Measurements from ENCODE around the gene UGT2A1. TPM values are rescaled to one million over a fixed set of nuclear protein-coding genes. Genes with fewer than 3 reads are reported as not detected.

The UGT2A1 gene
- total RNA-seq, 1 experiment from 2014 or later, result not detected

DNA sequence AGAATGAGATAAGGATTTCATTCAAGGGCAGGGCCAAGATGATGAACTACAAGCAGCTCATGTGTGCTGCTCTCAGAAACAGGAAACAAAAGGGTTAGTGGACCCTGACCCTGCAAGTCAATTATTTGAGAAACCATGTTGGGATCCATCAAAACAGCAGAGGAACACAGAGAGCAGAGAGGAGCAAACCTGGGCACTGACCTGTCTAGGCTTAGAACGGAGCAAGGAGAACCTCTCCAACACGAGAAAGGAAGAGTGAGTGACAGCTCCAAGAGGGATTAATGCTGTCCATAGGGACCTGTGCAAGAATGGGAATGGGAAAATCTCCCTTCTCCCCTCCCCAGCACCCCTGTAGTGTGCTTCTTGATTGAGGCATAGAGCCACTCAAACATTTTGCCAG lies 103.4 kb downstream of the UGT2A1 start:
- H3K9me3 ChIP-seq (ENCODE audit: control insufficient read depth in 1 of 2, insufficient read depth in 1 of 2, low read depth in 1 of 2, low read length in 2 of 2), result no peaks in the 10 kb centered on the region
- no peak overlapping the region for H3K4me2 ChIP-seq (ENCODE audit: low read length)
- H3K79me2 ChIP-seq (ENCODE audit: insufficient read depth, low read length), result no peaks in the 10 kb centered on the region
- TF ChIP-seq, protein P1, sequence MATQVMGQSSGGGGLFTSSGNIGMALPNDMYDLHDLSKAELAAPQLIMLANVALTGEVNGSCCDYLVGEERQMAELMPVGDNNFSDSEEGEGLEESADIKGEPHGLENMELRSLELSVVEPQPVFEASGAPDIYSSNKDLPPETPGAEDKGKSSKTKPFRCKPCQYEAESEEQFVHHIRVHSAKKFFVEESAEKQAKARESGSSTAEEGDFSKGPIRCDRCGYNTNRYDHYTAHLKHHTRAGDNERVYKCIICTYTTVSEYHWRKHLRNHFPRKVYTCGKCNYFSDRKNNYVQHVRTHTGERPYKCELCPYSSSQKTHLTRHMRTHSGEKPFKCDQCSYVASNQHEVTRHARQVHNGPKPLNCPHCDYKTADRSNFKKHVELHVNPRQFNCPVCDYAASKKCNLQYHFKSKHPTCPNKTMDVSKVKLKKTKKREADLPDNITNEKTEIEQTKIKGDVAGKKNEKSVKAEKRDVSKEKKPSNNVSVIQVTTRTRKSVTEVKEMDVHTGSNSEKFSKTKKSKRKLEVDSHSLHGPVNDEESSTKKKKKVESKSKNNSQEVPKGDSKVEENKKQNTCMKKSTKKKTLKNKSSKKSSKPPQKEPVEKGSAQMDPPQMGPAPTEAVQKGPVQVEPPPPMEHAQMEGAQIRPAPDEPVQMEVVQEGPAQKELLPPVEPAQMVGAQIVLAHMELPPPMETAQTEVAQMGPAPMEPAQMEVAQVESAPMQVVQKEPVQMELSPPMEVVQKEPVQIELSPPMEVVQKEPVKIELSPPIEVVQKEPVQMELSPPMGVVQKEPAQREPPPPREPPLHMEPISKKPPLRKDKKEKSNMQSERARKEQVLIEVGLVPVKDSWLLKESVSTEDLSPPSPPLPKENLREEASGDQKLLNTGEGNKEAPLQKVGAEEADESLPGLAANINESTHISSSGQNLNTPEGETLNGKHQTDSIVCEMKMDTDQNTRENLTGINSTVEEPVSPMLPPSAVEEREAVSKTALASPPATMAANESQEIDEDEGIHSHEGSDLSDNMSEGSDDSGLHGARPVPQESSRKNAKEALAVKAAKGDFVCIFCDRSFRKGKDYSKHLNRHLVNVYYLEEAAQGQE (IDR thresholded peaks at IDR 0.05; ENCODE audit: low read depth), result no peak
- no peak for TF ChIP-seq EZH2phosphoT487 (IDR thresholded peaks at IDR 0.05; ENCODE audit: borderline replicate concordance)
- no peak for TF ChIP-seq POLR2AphosphoS5 (IDR thresholded peaks at IDR 0.05; ENCODE audit: low read depth, low read length)
- TF ChIP-seq, protein P2, sequence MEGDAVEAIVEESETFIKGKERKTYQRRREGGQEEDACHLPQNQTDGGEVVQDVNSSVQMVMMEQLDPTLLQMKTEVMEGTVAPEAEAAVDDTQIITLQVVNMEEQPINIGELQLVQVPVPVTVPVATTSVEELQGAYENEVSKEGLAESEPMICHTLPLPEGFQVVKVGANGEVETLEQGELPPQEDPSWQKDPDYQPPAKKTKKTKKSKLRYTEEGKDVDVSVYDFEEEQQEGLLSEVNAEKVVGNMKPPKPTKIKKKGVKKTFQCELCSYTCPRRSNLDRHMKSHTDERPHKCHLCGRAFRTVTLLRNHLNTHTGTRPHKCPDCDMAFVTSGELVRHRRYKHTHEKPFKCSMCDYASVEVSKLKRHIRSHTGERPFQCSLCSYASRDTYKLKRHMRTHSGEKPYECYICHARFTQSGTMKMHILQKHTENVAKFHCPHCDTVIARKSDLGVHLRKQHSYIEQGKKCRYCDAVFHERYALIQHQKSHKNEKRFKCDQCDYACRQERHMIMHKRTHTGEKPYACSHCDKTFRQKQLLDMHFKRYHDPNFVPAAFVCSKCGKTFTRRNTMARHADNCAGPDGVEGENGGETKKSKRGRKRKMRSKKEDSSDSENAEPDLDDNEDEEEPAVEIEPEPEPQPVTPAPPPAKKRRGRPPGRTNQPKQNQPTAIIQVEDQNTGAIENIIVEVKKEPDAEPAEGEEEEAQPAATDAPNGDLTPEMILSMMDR (IDR thresholded peaks at IDR 0.05 in 2 of 3, conservative IDR thresholded peaks at IDR 0.05 in 1 of 3; ENCODE audit: borderline replicate concordance in 1 of 3, insufficient read depth in 1 of 3, low read depth in 2 of 3, low read length in 2 of 3), result no peak
- TF ChIP-seq, protein P3, sequence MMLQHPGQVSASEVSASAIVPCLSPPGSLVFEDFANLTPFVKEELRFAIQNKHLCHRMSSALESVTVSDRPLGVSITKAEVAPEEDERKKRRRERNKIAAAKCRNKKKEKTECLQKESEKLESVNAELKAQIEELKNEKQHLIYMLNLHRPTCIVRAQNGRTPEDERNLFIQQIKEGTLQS (IDR thresholded peaks at IDR 0.05), result no peak
- TF ChIP-seq ZFX (IDR thresholded peaks at IDR 0.05), result no peak
- TF ChIP-seq FOSL1 (IDR thresholded peaks at IDR 0.05; ENCODE audit: low read depth), result no peak
- TF ChIP-seq EZH2 (IDR thresholded peaks at IDR 0.05), result no peak
- TF ChIP-seq SIN3A (IDR thresholded peaks at IDR 0.05; ENCODE audit: low read depth), result no peak
- no peak for TF ChIP-seq ELF1 (IDR thresholded peaks at IDR 0.05; ENCODE audit: borderline replicate concordance, low read depth)
- TF ChIP-seq CEBPB (IDR thresholded peaks at IDR 0.05; ENCODE audit: low read depth), result no peak
- no peak for TF ChIP-seq SRF (IDR thresholded peaks at IDR 0.05; ENCODE audit: low read depth)
- TF ChIP-seq CBX3 (IDR thresholded peaks at IDR 0.05; ENCODE audit: low read depth), result no peak
- H4K20me1 ChIP-seq (ENCODE audit: insufficient read depth), result no peaks in the 10 kb centered on the region
- H3K9ac ChIP-seq (ENCODE audit: low read length), result no peak overlapping the region
- intact Hi-C loops (cut with micrococcal nuclease), result no loop called here
- H3K9me2 ChIP-seq (ENCODE audit: insufficient read depth), result no peaks in the 10 kb centered on the region
- no peak overlapping the region for H3K4me3 ChIP-seq (replicated peaks in 1 of 2; ENCODE audit: low read depth in 1 of 2, low read length in 2 of 2)
- no peak overlapping the region for H3K27ac ChIP-seq (ENCODE audit: low read depth, low read length)
- ATAC-seq (no peak), DNase-seq (ENCODE audit: low read depth, low spot score) (no peak)
- no TSS peak for BruUV-seq (replicated peaks)
- H3K36me3 ChIP-seq (ENCODE audit: control insufficient read depth in 1 of 2, insufficient read depth in 2 of 2, low read length in 2 of 2), result no peaks in the 10 kb centered on the region
- no peaks in the 10 kb centered on the region for H3K27me3 ChIP-seq (ENCODE audit: insufficient read depth, low read length)
- RAD21 ChIA-PET (ENCODE audit: low non-redundant PET in 1 of 2, low total read pairs in 2 of 2, uncharacterized antibody in 2 of 2, unreplicated experiment in 2 of 2), result no interaction called here
- no peaks in the 10 kb centered on the region for H3K4me1 ChIP-seq (ENCODE audit: control insufficient read depth in 1 of 2, insufficient read depth in 2 of 2, low read length in 2 of 2)
- POLR2A ChIA-PET, result no interaction called here
- H2AFZ ChIP-seq (ENCODE audit: low read depth, low read length, poor library complexity, severe bottlenecking), result no peak overlapping the region
- CTCF ChIA-PET, result no interaction called here

All from HCT116 (cell line).